Measurements from ENCODE around the gene WDR54.

Gene WDR54

GRCh38 chr2:74474899-74475298 is 53.4 kb downstream of the WDR54 start:
- in situ Hi-C loops (cut with HindIII; ENCODE audit: low sequenced_read_pairs): no loop called here
